Measurements from ENCODE around the gene ZNF467. TPM values are rescaled to one million over a fixed set of nuclear protein-coding genes. Genes with fewer than 3 reads are reported as not detected.

ZNF467 gene
- total RNA-seq, 2 donors from 2014 or later, result 4.6 to 7.4 TPM

GRCh38 chr7:149801002-149801566, 27.7 kb upstream of the ZNF467 start:
- H3K4me1 ChIP-seq (ENCODE audit: control insufficient read depth in 1 of 2, low read depth in 2 of 2), result no peaks in the 10 kb centered on the region
- H3K9me3 ChIP-seq, result no peaks in the 10 kb centered on the region
- no peaks in the 10 kb centered on the region for H3K27me3 ChIP-seq (replicated peaks; ENCODE audit: insufficient read depth)
- TF ChIP-seq, protein P1, sequence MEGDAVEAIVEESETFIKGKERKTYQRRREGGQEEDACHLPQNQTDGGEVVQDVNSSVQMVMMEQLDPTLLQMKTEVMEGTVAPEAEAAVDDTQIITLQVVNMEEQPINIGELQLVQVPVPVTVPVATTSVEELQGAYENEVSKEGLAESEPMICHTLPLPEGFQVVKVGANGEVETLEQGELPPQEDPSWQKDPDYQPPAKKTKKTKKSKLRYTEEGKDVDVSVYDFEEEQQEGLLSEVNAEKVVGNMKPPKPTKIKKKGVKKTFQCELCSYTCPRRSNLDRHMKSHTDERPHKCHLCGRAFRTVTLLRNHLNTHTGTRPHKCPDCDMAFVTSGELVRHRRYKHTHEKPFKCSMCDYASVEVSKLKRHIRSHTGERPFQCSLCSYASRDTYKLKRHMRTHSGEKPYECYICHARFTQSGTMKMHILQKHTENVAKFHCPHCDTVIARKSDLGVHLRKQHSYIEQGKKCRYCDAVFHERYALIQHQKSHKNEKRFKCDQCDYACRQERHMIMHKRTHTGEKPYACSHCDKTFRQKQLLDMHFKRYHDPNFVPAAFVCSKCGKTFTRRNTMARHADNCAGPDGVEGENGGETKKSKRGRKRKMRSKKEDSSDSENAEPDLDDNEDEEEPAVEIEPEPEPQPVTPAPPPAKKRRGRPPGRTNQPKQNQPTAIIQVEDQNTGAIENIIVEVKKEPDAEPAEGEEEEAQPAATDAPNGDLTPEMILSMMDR (IDR thresholded peaks at IDR 0.05), result no peak
- no peaks in the 10 kb centered on the region for H3K36me3 ChIP-seq
- H3K4me3 ChIP-seq, result no peak overlapping the region
- no peak for DNase-seq (ENCODE audit: low spot score)
- no peak overlapping the region for H3K27ac ChIP-seq
- no peak for ATAC-seq (ENCODE audit: insufficient number of reproducible peaks, low FRiP score, low read depth)

DNA sequence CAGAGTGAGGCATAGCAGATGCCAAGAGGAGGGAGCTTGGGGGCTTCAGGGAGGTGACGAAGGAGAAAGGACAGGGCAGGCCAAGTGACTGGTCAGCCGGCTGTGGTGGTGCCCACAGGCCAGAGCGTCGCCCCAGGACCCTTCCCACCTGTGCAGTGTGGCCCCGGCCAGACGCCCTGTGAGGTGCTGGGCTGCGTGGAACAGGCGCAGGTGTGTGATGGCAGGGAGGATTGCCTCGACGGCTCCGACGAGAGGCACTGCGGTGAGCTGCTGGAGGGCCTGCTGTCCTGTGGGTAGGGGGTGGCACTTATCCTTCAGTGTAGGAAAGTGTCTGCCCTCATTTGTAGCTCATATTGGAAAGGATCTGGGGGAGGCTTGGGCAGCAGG, 26.8 kb upstream of the ZNF467 start:
- DNase-seq (ENCODE audit: low spot score) (no peak), ATAC-seq (ENCODE audit: insufficient number of reproducible peaks, low FRiP score, low read depth) (no peak)
- Histone ChIP-seq H3K36me3 (no peaks in the 10 kb centered on the region), H3K4me1 (ENCODE audit: control insufficient read depth in 1 of 2, low read depth in 2 of 2) (no peaks in the 10 kb centered on the region), H3K27me3 (replicated peaks; ENCODE audit: insufficient read depth) (no peaks in the 10 kb centered on the region), H3K27ac (no peak overlapping the region), H3K4me3 (no peak overlapping the region), H3K9me3 (no peaks in the 10 kb centered on the region)
- TF ChIP-seq, protein P1 (IDR thresholded peaks at IDR 0.05), result no peak

- TF ChIP-seq, protein P1 (IDR thresholded peaks at IDR 0.05), result no peak
- no peak for DNase-seq (ENCODE audit: low spot score)
- Histone ChIP-seq H3K36me3 (no peaks in the 10 kb centered on the region), H3K27me3 (replicated peaks; ENCODE audit: insufficient read depth) (no peaks in the 10 kb centered on the region), H3K27ac (no peak overlapping the region), H3K4me1 (ENCODE audit: control insufficient read depth in 1 of 2, low read depth in 2 of 2) (no peaks in the 10 kb centered on the region), H3K4me3 (no peak overlapping the region), H3K9me3 (no peaks in the 10 kb centered on the region)
- ATAC-seq (ENCODE audit: insufficient number of reproducible peaks, low FRiP score, low read depth), result no peak
Measured at GRCh38 chr7:149799397-149800168, 26.2 kb upstream of the ZNF467 start.

- DNase-seq (ENCODE audit: low spot score) (no peak), ATAC-seq (ENCODE audit: insufficient number of reproducible peaks, low FRiP score, low read depth) (no peak)
- Histone ChIP-seq H3K27me3 (replicated peaks; ENCODE audit: insufficient read depth) (no peaks in the 10 kb centered on the region), H3K36me3 (no peaks in the 10 kb centered on the region), H3K9me3 (no peaks in the 10 kb centered on the region), H3K4me1 (ENCODE audit: control insufficient read depth in 1 of 2, low read depth in 2 of 2) (no peaks in the 10 kb centered on the region), H3K27ac (no peak overlapping the region), H3K4me3 (no peak overlapping the region)
- TF ChIP-seq, protein P1 (IDR thresholded peaks at IDR 0.05), result no peak
Measured at GRCh38 chr7:149797771-149798170, 24.4 kb upstream of the ZNF467 start.

DNA sequence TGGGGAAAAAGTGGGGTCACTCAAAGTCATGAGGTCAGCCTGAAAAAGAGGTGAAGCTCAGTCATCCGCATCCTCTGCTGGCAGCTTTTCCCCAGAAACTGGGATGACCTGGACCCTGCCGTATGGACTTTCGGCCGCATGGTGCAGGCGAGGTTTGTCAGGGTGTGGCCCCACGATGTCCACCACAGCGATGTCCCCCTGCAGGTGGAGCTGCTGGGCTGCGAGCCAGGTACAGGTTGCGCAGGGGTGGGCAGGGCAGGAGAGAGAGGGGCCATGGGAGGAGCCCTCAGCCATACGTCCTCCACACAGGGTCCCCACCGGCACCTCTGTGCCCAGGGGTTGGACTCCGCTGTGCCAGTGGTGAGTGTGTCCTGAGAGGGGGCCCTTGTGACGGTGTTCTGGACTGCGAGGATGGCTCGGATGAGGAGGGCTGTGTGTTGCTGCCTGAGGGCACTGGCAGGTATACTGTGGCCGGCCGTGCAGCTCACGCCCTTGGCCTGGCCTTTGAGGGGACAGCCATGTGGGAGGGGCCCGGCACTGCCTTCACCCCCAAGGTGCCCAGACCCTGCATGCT, 23.0 kb upstream of the ZNF467 start:
- no peak for DNase-seq (ENCODE audit: low spot score)
- H3K27me3 ChIP-seq (replicated peaks; ENCODE audit: insufficient read depth), result no peaks in the 10 kb centered on the region
- no peaks in the 10 kb centered on the region for H3K36me3 ChIP-seq
- ATAC-seq (ENCODE audit: insufficient number of reproducible peaks, low FRiP score, low read depth), result no peak
- no peaks in the 10 kb centered on the region for H3K9me3 ChIP-seq
- H3K27ac ChIP-seq, result no peak overlapping the region
- H3K4me3 ChIP-seq, result no peak overlapping the region
- H3K4me1 ChIP-seq (ENCODE audit: control insufficient read depth in 1 of 2, low read depth in 2 of 2), result no peaks in the 10 kb centered on the region
- TF ChIP-seq, protein P1 (IDR thresholded peaks at IDR 0.05), result no peak
